GM23338 (cell line): ENCODE measurements around the gene GFER. TPM values are rescaled to one million over a fixed set of nuclear protein-coding genes. Genes with fewer than 3 reads are reported as not detected.

ENCODE experiments used
- ATAC-seq: fragments of 200-7000 bp; cut with Tn5 transposase; 3 replicates; pipeline ENCODE4 v1.9.1; 2020
- DNase-seq: peaks from one replicate; pipeline ENCODE4 v3.0.0-alpha.2; 2015; ENCODE audit warnings: low spot score
- H2AFZ ChIP-seq: fragments of 200-600 bp; sonication (generic); 2 replicates; pipeline ENCODE4 v1.8.0; 2016; ENCODE audit warnings: antibody characterized with exemption, mild to moderate bottlenecking, moderate library complexity
- H3F3A ChIP-seq: fragments of 200-600 bp; sonication (generic); replicated peaks from 2 replicates; pipeline ENCODE4 v1.8.0; 2017; ENCODE audit warnings: antibody characterized with exemption, mixed run types, low read depth
- H3K27ac ChIP-seq: fragments of 200-600 bp; sonication (generic); 2 replicates; pipeline ENCODE4 v1.6.1; 2016; ENCODE audit warnings: low read depth
- H3K27me3 ChIP-seq: fragments of 200-600 bp; sonication (generic); 2 replicates; pipeline ENCODE4 v1.8.0; 2016; ENCODE audit warnings: mild to moderate bottlenecking, mixed run types, moderate library complexity; ENCODE audit not compliant: insufficient read depth
- H3K36me3 ChIP-seq: fragments of 200-600 bp; sonication (generic); 2 replicates; pipeline ENCODE4 v1.8.0; 2016; ENCODE audit warnings: mild to moderate bottlenecking; ENCODE audit not compliant: insufficient read depth
- H3K4me1 ChIP-seq: fragments of 200-600 bp; sonication (generic); 2 replicates; pipeline ENCODE4 v1.8.0; 2016; ENCODE audit warnings: mild to moderate bottlenecking, moderate library complexity; ENCODE audit not compliant: insufficient read depth
- H3K4me2 ChIP-seq: fragments of 200-600 bp; sonication (generic); 2 replicates; pipeline ENCODE4 v1.7.1; 2017; ENCODE audit warnings: mixed run types
- H3K4me3 ChIP-seq: fragments of 200-600 bp; sonication (generic); 2 replicates; pipeline ENCODE4 v1.6.1; 2016; ENCODE audit warnings: mixed run types
- H3K79me2 ChIP-seq: fragments of 200-600 bp; sonication (generic); replicated peaks from 2 replicates; pipeline ENCODE4 v1.8.0; 2017; ENCODE audit warnings: mild to moderate bottlenecking; ENCODE audit not compliant: insufficient read depth
- H3K9me2 ChIP-seq: fragments of 200-600 bp; sonication (generic); 2 replicates; pipeline ENCODE4 v1.8.0; 2017; ENCODE audit not compliant: insufficient read depth
- H4K20me1 ChIP-seq: fragments of 200-600 bp; sonication (generic); replicated peaks from 2 replicates; pipeline ENCODE4 v1.8.0; 2017; ENCODE audit warnings: mild to moderate bottlenecking; ENCODE audit not compliant: insufficient read depth
- H3K27ac Mint-ChIP-seq: 2 replicates; pipeline ENCODE4 v1.8.0; 2020; ENCODE audit warnings: inconsistent platforms, mild to moderate bottlenecking, moderate library complexity, mixed read lengths
- H3K27me3 Mint-ChIP-seq: 3 replicates; pipeline ENCODE4 v1.8.0; 2022; ENCODE audit warnings: low read depth, mild to moderate bottlenecking, moderate library complexity, mixed read lengths, inconsistent platforms; ENCODE audit not compliant: insufficient read depth, poor library complexity
- H3K36me3 Mint-ChIP-seq: 3 replicates; pipeline ENCODE4 v1.8.0; 2021; ENCODE audit warnings: low read depth, mild to moderate bottlenecking, inconsistent platforms, moderate library complexity, mixed read lengths
- H3K4me1 Mint-ChIP-seq: 3 replicates; pipeline ENCODE4 v1.8.0; 2020; ENCODE audit warnings: mild to moderate bottlenecking, inconsistent platforms, mixed read lengths
- H3K4me3 Mint-ChIP-seq: 3 replicates; pipeline ENCODE4 v1.8.0; 2021; ENCODE audit warnings: moderate library complexity, mild to moderate bottlenecking, inconsistent platforms, mixed read lengths
- H3K9me3 Mint-ChIP-seq: 3 replicates; pipeline ENCODE4 v1.8.0; 2020; ENCODE audit warnings: moderate library complexity, mild to moderate bottlenecking, inconsistent platforms, mixed read lengths
- CREB1 ChIP-seq: fragments of 250-450 bp; sonication (Bioruptor Pico); IDR thresholded peaks from 2 replicates; pipeline ENCODE4 v1.5.0; 2020; ENCODE audit warnings: low read depth, mild to moderate bottlenecking, moderate library complexity
- CTCF ChIP-seq, 2 experiments: fragments of 200-600 bp in 1 of 2; sonication (generic) in 1 of 2; conservative IDR thresholded peaks; 2 replicates each; pipeline versions ENCODE4 v1.5.1 to v1.6.1; 2016 to 2017; ENCODE audit warnings: antibody characterized with exemption in 2 of 2, low read depth in 2 of 2, mild to moderate bottlenecking in 2 of 2, moderate library complexity in 1 of 2
- ETS1 ChIP-seq: IDR thresholded peaks from 2 replicates; pipeline ENCODE4 v1.6.1; 2016; ENCODE audit warnings: antibody characterized with exemption
- EZH2 ChIP-seq: fragments of 200-600 bp; sonication (generic); IDR thresholded peaks from one replicate; pipeline ENCODE4 v1.8.0; 2017; ENCODE audit warnings: antibody characterized with exemption, mild to moderate bottlenecking, low read depth; ENCODE audit not compliant: unreplicated experiment
- EZH2phosphoT487 ChIP-seq: fragments of 200-600 bp; sonication (generic); IDR thresholded peaks from one replicate; pipeline ENCODE4 v1.8.1; 2018; ENCODE audit warnings: antibody characterized with exemption; ENCODE audit not compliant: unreplicated experiment
- JUNB ChIP-seq: IDR thresholded peaks from one replicate; pipeline ENCODE4 v1.6.1; 2016; ENCODE audit warnings: antibody characterized with exemption; ENCODE audit not compliant: unreplicated experiment
- STAT1 ChIP-seq: IDR thresholded peaks from one replicate; pipeline ENCODE4 v1.6.1; 2016; ENCODE audit warnings: antibody characterized with exemption; ENCODE audit not compliant: unreplicated experiment
- ZNF114 ChIP-seq: fragments of 250-450 bp; sonication (Bioruptor Pico); IDR thresholded peaks from 2 replicates; pipeline ENCODE4 v1.5.0; 2020; ENCODE audit warnings: mild to moderate bottlenecking, moderate library complexity
- ZNF331 ChIP-seq: fragments of 250-450 bp; sonication (Bioruptor Pico); IDR thresholded peaks from 2 replicates; pipeline ENCODE4 v1.5.0; 2020; ENCODE audit warnings: low read depth, mild to moderate bottlenecking, moderate library complexity
- ZNF462 ChIP-seq: fragments of 250-450 bp; sonication (Bioruptor Pico); IDR thresholded peaks from 2 replicates; pipeline ENCODE4 v1.5.0; 2020; ENCODE audit warnings: mild to moderate bottlenecking, moderate library complexity
- polyA plus RNA-seq: library from polyadenylated mRNA; unstranded; fragments of >200 nt; fragmentation: Nextera tagmentation; extraction: Ambion mirVana; gene quantifications from 2 replicates; pipeline ENCODE4 v1.2.1, GENCODE V29; 2016
- total RNA-seq: library from RNA; depleted of rRNA; stranded (reverse); fragments of >200 nt; shearing (Covaris generic); gene quantifications from 2 replicates; pipeline ENCODE4 v1.2.3, GENCODE V29; 2014

GFER gene
- total and polyA plus RNA-seq, 2 experiments from 2014 or later = 40.1 to 64.5 TPM

GRCh38 chr16:1944612-1945199, 39.3 kb upstream of the GFER start:
- no peaks in the 10 kb centered on the region for H3K36me3 ChIP-seq
- H3K4me3 Mint-ChIP-seq = peak overlapping the region; percentile 85
- DNase-seq = no peak

GRCh38 chr16:1945559-1946391, 38.2 kb upstream of the GFER start:
- Mint-ChIP-seq H3K27me3 (peaks cover 14% of the 10 kb centered on the region), H3K4me1 (peaks cover 20% of the 10 kb centered on the region), H3K9me3 (no peaks in the 10 kb centered on the region), H3K27ac (no peak overlapping the region), H3K36me3 (no peaks in the 10 kb centered on the region; the same call in 2 of the 3 replicates), H3K4me3 (no peak overlapping the region)
- no peak overlapping the region for H3K4me2 ChIP-seq
- no peak overlapping the region for H3K4me3 ChIP-seq
- no peaks in the 10 kb centered on the region for H3K9me2 ChIP-seq
- DNase-seq (no peak), ATAC-seq (no peak)
- H3K36me3 ChIP-seq = no peaks in the 10 kb centered on the region
- H2AFZ ChIP-seq = no peak overlapping the region
- no peaks in the 10 kb centered on the region for H3K27me3 ChIP-seq
- H3F3A ChIP-seq = 0 out of 2 replicates have a peak, but pooled peaks cover 8% of the 10 kb centered on the region
- peaks cover 15% of the 10 kb centered on the region; the same call in 1 of the 2 replicates for H3K4me1 ChIP-seq
- no peaks in the 10 kb centered on the region for H3K79me2 ChIP-seq
- no peaks in the 10 kb centered on the region; the same call in 1 of the 2 replicates for H4K20me1 ChIP-seq
- H3K27ac ChIP-seq = no peak overlapping the region
- TF ChIP-seq CREB1 (CRISPR knock-in tag) = no peak
- TF ChIP-seq ZNF331 (CRISPR knock-in tag) = no peak
- no peak for TF ChIP-seq EZH2
- TF ChIP-seq CTCF (conservative IDR thresholded peaks at IDR 0.05; ENCODE audit: low read depth in 2 of 2) = no peak
- no peak for TF ChIP-seq JUNB
- no peak for TF ChIP-seq ETS1
- TF ChIP-seq STAT1 = no peak
- no peak for TF ChIP-seq EZH2phosphoT487
- no peak for TF ChIP-seq ZNF462 (CRISPR knock-in tag)
- TF ChIP-seq ZNF114 (CRISPR knock-in tag) = no peak

More at GRCh38 chr16:1944612-1945199, 39.3 kb upstream of the GFER start:
- Mint-ChIP-seq H3K27ac (peak overlapping the region; percentile 80; the same call in 1 of the 2 replicates), H3K4me1 (peaks cover 20% of the 10 kb centered on the region), H3K36me3 (no peaks in the 10 kb centered on the region; the same call in 2 of the 3 replicates), H3K9me3 (no peaks in the 10 kb centered on the region), H3K27me3 (peaks cover 14% of the 10 kb centered on the region)
- no peak overlapping the region for H3K27ac ChIP-seq
- no peaks in the 10 kb centered on the region; the same call in 1 of the 2 replicates for H4K20me1 ChIP-seq
- H3K27me3 ChIP-seq = no peaks in the 10 kb centered on the region
- H3F3A ChIP-seq = 0 out of 2 replicates have a peak, but pooled peaks cover 10% of the 10 kb centered on the region
- ATAC-seq = no peak
- H3K79me2 ChIP-seq = no peaks in the 10 kb centered on the region
- no peak overlapping the region for H3K4me3 ChIP-seq
- H3K4me2 ChIP-seq = no peak overlapping the region
- no peaks in the 10 kb centered on the region for H3K9me2 ChIP-seq
- no peak overlapping the region for H2AFZ ChIP-seq
- peaks cover 15% of the 10 kb centered on the region; the same call in 1 of the 2 replicates for H3K4me1 ChIP-seq
- TF ChIP-seq ZNF114 (CRISPR knock-in tag) = no peak
- TF ChIP-seq JUNB = no peak
